Retina (tissue), 1 donor: ENCODE results near the gene COX6B2.

Experiments
- DNase-seq: peaks from one replicate; pipeline ENCODE4 v3.0.0-alpha.2; 2016

The COX6B2 gene

DNA sequence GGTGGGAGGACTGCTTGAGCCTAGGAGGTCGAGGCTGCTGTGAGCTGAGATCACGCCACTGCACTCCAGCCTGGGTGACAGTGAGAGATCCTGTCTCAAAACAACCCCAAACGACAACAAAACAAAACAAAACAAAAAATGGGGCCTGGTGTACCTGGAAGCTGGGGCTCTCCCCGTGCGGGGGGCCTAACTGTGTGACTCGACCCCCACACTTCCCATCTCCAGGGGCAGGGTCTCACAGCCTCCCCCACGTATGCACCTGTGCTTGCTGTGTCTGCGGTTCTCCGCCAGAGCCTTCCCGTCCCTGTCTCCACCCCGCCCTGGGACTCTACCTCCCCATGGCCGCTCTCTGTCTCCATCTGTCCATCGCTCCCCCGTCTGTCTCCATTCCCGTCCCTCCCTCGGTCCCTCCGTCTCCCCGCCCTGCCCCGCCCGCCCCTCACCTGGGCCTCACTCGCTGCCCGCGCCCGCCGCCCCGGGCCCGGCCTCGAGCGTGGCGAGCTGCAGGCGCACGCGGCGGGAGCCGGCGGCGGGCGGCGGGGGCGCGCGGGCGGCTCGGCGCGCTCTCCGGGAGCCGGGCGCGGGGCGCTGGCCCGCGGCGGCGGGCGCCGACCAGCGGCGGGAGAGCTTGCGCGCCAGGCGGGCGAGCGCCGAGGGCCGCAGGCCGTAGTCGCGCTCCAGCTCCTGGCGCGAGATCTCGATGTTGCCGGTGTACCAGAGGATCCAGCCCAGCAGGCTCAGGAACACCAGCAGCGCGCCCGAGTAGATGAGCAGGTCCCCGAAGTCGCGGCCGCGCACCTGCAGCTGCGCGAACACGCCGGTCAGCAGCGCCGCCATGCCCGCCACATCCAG, 29.0 kb upstream of the COX6B2 start:
- peak; percentile 68 for DNase-seq

DNA sequence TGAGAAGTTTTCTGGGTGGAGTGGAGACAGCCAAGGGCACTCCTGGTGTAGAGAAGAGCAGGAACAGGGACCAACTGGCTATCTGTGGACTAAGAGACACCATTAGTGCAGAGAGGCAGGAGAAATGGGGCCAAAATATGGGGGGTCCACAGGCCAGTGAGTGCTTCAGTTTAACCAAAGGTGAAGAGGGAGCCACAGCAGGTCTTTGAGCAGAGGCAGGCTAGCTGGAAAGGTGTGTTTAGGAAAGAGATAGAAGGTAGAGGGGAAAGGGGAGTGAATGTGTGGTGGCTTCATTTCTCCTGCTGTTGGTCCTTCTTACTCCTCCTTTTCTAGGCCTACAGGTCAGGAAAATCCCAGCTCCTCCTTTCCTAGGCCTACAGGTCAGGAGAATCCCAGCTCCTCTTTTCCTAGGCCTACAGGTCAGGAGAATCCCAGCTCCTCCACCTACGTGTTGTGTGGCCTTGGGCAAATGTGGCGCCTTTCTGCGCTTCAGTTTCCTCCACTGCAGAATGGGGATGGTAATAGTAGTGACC, 28.1 kb upstream of the COX6B2 start:
- DNase-seq, result no peak

GRCh38 chr19:55382013-55382412, 27.5 kb upstream of the COX6B2 start:
- DNase-seq, result no peak

DNA sequence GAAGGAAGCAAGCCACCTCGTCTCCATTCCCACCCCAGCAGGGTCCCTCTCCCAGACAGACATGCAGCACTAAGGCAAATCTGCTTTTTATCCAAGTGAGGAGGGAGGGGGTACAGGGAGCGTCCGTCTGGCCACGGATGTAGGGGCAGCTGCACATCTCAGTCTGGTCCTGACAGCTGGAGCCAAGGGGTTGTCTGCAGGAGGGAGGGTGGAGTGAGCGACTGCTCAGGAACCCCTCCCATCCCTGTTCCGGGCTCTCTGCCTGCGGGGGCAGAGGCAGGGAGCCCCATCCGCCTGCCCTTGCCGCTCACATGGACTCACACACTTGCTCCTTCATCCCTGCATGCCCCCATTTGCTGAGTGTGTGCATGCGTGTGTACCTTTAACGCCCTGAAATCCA, 24.7 kb upstream of the COX6B2 start:
- DNase-seq, result peak; percentile 33

DNA sequence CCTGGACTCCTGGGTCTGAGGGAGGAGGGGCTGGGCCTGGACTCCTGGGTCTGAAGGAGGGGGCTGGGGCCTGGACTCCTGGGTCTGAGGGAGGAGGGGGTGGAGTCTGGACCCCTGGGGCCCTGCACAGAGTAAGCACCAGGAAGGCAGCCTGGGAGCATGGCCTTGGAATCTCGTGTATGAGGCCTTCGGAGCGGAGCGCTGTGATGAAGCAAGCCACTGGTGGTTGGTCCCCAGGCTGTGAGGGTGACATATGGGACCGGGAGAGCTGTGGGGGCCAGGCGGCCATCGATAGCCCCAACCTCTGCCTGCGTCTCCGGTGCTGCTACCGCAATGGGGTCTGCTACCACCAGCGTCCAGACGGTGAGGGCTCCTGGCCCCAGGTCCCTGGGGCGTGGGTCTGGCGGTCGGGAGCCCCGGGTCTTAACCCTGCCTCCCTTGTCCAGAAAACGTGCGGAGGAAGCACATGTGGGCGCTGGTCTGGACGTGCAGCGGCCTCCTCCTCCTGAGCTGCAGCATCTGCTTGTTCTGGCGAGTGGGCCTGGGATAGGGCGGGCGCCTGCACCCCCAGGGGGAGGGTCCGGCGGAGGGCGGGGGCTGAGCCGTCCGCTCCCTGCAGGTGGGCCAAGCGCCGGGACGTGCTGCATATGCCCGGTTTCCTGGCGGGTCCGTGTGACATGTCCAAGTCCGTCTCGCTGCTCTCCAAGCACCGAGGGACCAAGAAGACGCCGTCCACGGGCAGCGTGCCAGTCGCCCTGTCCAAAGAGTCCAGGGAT, 23.0 kb upstream of the COX6B2 start:
- DNase-seq, result peak; percentile 63

DNA sequence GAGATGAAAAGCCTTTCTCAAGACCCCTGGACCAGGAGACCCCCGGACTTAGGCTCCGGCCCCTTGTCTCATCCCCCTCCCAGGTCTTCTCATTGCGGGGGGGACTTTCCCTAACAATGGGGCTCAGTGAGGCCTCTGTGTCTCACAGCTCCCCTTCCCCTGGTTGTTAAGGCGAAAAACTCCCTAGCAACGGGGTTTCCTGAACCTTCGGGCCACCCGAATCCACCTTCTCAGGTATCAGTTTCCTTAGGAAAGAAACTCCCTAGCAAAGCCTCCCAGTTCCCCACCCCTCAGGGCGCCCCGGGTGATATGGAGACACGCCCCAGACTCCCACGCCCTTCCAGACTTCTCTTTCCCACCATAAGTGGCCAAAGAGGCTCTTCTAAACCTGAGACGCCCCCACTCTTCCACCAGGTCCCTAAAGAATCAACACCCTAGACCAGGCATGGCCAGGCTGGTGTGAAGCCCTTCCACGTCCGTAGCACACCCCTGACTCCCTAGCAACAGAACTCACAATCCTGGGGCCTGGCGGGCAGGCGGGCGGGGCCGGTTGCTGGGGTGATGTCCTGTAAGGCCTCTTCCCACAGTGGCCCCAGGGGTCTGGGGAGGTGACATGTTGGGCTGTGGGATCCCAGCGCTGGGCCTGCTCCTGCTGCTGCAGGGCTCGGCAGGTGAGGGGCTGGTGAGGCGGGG, 21.9 kb upstream of the COX6B2 start, which contains the start of gene TMEM190:
TMEM190 (plus strand) TSS at position 586 of the 693 bp plus-strand sequence; CDS start at position 614, 28 bp downstream.
- DNase-seq, result no peak

DNA sequence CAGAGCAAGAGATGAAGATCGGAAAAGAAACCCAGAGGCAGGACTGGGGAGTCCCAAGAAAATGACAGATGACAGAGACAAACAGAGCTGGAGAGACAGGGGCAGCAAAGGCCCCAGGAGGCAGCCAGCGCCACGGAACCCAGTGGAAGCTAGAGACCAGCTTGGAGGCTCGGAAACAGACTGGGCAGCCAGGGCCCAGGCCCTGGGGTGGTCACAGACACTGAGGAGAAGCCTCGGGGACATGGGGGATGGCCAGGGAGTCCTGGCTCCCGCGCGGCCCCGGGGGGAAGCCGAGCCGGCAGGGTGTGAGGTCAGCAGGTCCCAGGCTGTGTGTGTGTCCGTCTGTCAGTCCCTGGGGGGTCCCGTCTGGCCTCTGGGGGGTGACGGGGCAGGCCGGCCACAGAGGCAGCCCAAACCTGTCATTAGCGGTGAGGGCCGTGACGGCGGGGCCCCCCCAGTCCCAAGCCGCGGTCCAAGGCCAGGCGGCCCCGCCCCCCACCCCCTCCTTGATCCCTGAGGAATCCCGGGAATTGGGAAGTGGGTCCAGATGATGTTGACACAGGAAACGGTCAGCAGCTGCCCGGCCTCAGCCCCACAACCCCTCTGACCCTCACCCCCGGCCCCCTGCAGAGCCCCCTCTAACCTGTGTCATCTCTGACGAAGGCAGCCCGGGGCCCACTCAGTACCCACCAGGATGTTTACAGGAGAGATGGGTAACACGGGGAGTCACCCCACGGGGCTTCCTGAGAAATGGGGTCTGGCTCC, 19.7 kb upstream of the COX6B2 start:
- DNase-seq, result no peak

DNA sequence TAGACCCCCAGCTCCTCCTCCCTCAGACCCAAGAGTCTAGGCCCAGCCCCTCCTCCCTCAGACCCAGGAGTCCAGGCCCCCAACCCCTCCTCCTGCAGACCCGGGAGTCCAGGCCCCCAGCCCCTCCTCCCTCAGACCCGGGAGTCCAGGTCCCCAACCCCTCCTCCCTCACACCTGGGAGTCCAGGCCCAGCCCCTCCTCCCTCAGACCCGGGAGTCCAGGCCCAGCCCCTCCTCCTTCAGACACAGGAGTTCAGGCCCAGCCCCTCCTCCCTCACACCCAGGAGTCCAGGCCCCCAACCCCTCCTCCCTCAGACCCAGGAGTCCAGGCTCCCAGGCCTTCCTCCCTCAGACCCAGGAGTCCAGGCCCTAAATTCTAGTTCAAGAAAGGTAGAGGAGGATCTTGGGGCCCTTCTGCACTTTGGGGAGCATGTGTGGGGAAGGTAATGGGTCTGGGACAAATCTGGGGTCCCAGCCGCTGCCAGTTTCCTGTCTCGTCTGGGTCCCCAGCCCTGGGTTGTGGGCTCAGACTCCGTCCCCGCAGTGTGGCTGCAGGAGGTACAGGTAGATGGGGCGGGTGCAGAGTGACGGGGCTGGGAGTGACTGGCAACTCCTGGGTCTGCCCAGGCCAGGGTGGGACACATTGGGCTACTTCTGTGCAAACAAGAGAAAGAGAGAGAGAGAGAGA, 18.9 kb upstream of the COX6B2 start:
- DNase-seq, result no peak

DNA sequence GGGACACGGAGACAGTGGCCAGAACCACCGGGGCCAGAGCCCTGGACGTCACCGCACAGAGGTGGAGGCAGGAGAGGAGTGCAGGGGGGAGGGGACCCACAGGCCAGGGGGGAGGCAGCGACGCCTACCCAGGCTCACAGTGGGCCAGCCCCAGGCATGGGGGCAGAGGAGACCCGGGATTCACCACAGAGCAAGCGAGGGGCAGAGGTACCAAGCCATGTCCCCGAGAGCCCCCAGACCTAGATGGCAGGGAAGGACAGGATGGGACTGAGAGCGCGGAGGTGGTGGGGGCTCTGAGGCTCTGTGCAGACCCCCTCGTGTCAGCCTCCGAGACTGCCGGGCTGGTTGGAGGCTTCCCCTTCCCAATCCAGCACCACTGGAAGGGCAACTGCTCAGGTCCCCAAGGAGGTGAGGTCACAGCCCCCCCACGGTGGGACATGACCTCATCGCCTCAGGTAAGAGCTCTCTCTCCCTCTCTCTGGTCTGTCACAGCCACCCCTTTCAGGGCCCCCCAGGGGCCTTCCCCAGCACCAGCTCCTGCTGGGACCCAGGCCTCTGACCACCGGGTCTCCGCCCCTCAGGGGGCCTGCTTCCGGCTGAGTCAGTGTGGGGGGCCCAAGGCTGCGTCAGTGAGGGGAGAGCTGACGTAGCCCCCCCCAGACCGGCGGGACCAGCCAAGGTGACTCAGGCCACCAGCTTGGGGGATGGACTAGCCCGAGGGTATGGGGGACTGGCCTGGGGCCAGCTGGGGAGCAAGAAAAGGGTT, 18.0 kb upstream of the COX6B2 start:
- no peak for DNase-seq

DNA sequence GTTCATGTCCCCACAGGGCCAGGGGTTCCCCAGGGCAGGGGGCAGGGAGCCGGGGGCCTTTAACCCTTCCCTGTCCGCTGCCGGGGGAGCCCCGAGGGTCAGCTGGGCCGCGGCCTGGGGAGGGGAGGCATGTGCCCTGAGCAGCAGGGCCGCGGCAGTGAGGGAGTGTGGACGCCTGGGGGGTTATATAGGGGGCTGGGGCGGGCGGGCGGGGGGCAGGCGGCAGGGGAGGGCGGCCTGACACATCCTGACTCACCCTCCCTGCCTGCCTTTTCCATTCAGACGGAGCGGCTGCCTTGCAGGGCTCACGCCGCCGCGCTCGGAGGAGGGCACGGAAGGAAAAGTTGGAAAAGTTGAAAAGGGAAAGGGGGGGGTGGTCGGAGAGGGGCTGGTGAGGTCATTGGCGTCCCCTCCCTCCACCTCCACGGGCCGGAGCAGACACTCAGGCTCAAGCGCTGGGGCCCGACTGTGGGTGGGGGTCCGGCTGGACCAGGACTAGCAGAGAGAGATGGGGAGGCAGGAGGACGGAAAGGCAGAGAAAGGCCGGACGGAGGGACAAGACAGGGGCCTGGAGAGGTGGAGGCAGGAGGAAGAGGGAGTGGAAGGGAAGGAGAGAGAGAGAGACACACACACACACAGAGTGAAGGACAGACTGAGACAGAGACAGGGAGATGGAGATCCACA, 15.9 kb upstream of the COX6B2 start, which contains the start of gene IL11:
IL11 (minus strand) TSS at position 159 of the 684 bp plus-strand sequence; CDS start at position 6, 153 bp downstream.
- DNase-seq, result no peak

- peak; percentile 77 for DNase-seq
These were observed 15.3 kb upstream of the COX6B2 start for GRCh38 chr19:55369653-55370304.

GRCh38 chr19:55368701-55369563, 14.4 kb upstream of the COX6B2 start:
- peak; percentile 51 for DNase-seq

DNA sequence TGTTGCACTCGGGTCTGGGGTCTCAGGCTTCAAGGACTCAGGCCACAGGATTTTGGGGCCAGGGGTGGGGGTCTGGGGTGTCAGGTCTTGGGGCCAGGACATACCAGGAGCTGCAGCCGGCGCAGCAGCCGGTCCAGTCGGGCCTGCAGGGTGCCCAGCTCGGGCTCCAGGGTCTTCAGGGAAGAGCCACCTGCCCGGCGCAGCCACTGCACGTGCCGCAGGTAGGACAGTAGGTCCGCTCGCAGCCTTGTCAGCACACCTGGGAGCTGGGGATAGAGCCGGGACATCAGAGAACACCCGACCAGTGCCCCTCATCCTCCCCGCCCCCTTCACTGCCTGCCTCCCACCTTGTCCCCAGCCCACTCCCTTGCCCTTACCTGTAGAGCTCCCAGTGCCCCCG, 13.6 kb upstream of the COX6B2 start:
- no peak for DNase-seq

DNA sequence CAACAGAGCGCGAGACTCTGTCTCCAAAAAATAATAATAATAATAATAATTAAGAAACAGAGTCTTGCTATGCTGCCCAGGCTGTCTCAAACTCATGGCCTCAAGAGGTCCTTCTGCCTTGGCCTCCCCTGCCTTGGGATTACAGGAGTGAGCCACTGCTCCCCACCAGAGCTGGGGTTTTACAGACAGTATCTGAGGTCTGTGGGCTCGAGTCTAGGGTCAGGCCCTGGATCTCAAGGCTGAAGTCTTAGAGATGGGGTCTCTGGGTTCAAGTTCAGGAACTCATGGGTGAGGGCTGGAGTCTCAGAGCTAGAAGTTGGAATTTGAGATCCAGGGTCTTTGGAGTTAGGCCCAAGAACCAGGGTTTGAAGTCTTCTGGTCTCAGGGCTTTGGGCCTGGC, 12.3 kb upstream of the COX6B2 start:
- DNase-seq, result no peak

GRCh38 chr19:55365964-55366363, 11.4 kb upstream of the COX6B2 start:
- DNase-seq, result no peak

DNA sequence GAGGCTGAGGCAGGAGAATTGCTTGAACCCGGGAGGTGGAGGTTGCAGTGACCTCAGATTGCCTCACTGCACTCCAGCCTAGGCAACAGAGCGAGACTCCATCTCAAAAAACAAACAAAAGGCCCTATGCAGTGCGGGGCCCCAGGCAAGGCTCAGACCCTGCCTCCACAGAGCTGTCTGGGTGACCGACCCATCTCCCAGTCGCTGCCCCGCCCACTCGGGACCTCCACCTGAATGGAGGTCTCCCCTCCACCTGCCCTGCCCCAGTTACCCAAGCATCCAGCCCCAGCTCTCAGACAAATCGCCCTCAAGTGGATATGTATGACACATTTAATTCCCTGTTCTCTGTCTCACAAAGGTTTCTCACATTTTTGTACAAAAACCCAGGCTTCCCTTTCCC, 10.7 kb upstream of the COX6B2 start:
- DNase-seq, result no peak

DNA sequence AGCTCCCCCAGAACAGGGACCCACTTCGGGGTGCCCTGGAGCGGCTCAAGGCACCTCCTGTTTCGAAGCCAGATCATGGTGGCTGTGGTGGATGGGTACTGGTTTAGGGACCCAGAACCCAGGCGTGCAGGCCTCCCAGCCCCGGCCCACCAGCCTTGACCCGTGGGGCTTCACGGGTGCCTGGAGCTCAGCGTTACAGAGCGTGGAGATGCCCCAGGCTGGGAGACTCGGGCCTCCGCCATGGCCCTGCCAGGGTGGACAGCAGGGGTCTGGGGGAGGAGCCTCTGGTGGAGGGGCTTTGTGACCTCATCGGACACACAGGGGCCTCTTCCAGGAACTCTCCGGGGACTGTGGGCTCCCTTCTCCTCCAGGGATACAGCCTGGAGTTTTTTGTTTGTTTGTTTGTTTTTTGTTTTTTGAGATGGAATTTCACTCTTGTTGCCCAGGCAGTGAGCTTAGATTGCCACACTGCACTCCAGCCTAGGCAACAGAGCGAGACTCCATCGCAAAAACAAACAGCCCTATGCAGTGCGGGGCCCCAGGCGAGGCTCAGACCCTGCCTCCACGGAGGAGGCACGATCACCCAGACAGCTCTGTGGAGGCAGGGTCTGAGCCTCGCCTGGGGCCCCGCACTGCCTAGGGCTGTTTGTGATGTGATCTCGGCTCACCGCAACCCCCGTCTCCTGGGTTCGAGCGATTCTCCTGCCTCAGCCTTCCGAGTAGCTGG, 8.6 kb upstream of the COX6B2 start, which contains the start of gene GARIN5B:
GARIN5B (minus strand) TSS at position 271 of the 727 bp plus-strand sequence; CDS start at position 77, 194 bp downstream.
- no peak for DNase-seq
